Colonic mucosa (tissue), 4 donors: ENCODE data around the gene TCF23. TPM values are rescaled to one million over a fixed set of nuclear protein-coding genes. Genes with fewer than 3 reads are reported as not detected.

ENCODE experiments used
- DNase-seq: peaks from one replicate; pipeline ENCODE4 v3.0.0-alpha.2; 2020
- H3K27ac ChIP-seq: fragments of 200-600 bp; one replicate; pipeline ENCODE4 v1.8.0; 2021
- H3K27me3 ChIP-seq: fragments of 200-600 bp; one replicate; pipeline ENCODE4 v1.8.0; 2021
- H3K36me3 ChIP-seq: fragments of 200-600 bp; one replicate; pipeline ENCODE4 v1.8.0; 2021
- H3K4me1 ChIP-seq: fragments of 200-600 bp; one replicate; pipeline ENCODE4 v1.8.0; 2021; ENCODE audit warnings: mild to moderate bottlenecking
- H3K4me3 ChIP-seq: fragments of 200-600 bp; one replicate; pipeline ENCODE4 v1.8.0; 2021
- H3K9ac ChIP-seq, 2 donors: one replicate each; pipeline ENCODE4 v1.7.0; 2013; ENCODE audit warnings: control low read depth in 2 of 2, low read depth in 2 of 2, low read length in 2 of 2
- H3K9me3 ChIP-seq: fragments of 200-600 bp; one replicate; pipeline ENCODE4 v1.8.0; 2021
- CTCF ChIP-seq: fragments of 200-600 bp; IDR thresholded peaks from one replicate; pipeline ENCODE4 v1.8.0; 2022; ENCODE audit warnings: antibody characterized with exemption, mild to moderate bottlenecking
- intact Hi-C: fragments of 100-400 bp; cut with DNase I; formaldehyde crosslinking; loops from one replicate; pipeline ENCODE4 v1.14.1; 2022
- total RNA-seq, 2 donors: library from RNA; stranded (reverse); fragmentation: NEBNext Ultra II Directional in 1 of 2; extraction: Animal tissue kit (Norgen Biotek cat#: 25700) in 1 of 2; gene quantifications; one replicate each; pipeline ENCODE4 v1.2.1, GENCODE V29; 2021
- donor health status: healthy.
- donor health status: DM: no; HTN: no; CAD: no.
- donor health status: DM: no; HTN: no; CAD: no.

TCF23 gene
- total RNA-seq, 2 donors from 2014 or later: 0.05 to 0.07 TPM

GRCh38 chr2:27182346-27182745, 33.5 kb downstream of the TCF23 start:
- DNase-seq: no peak
- H3K36me3 ChIP-seq: no peaks in the 10 kb centered on the region
- no peaks in the 10 kb centered on the region for H3K9me3 ChIP-seq
- H3K4me3 ChIP-seq: no peak overlapping the region
- no peaks in the 10 kb centered on the region for H3K27me3 ChIP-seq
- H3K9ac ChIP-seq: no peak overlapping the region
- no peaks in the 10 kb centered on the region for H3K4me1 ChIP-seq
- no peak for TF ChIP-seq CTCF
- intact Hi-C loops: no loop called here
- H3K27ac ChIP-seq: no peak overlapping the region

GRCh38 chr2:27184115-27184514, 35.3 kb downstream of the TCF23 start:
- Histone ChIP-seq H3K4me1 (no peaks in the 10 kb centered on the region), H3K9me3 (no peaks in the 10 kb centered on the region), H3K9ac (no peak overlapping the region), H3K4me3 (no peak overlapping the region), H3K36me3 (no peaks in the 10 kb centered on the region), H3K27ac (peak overlapping the region; percentile 6), H3K27me3 (no peaks in the 10 kb centered on the region)
- no peak for TF ChIP-seq CTCF
- no peak for DNase-seq
- intact Hi-C loops: no loop called here

GRCh38 chr2:27185331-27186026, 36.7 kb downstream of the TCF23 start:
- no peak overlapping the region for H3K9ac ChIP-seq
- intact Hi-C loops: no loop called here
- no peak overlapping the region for H3K4me3 ChIP-seq
- no peak for DNase-seq
- TF ChIP-seq CTCF: no peak
- H3K36me3 ChIP-seq: no peaks in the 10 kb centered on the region
- no peaks in the 10 kb centered on the region for H3K9me3 ChIP-seq
- no peaks in the 10 kb centered on the region for H3K4me1 ChIP-seq
- peak overlapping the region; percentile 59 for H3K27ac ChIP-seq
- no peaks in the 10 kb centered on the region for H3K27me3 ChIP-seq

- Histone ChIP-seq H3K9ac (no peak overlapping the region), H3K27ac (no peak overlapping the region), H3K4me3 (no peak overlapping the region), H3K36me3 (no peaks in the 10 kb centered on the region), H3K27me3 (no peaks in the 10 kb centered on the region), H3K9me3 (no peaks in the 10 kb centered on the region), H3K4me1 (no peaks in the 10 kb centered on the region)
- DNase-seq: no peak
- TF ChIP-seq CTCF: no peak
- intact Hi-C loops: no loop called here
Measured at GRCh38 chr2:27186613-27187345, 38.0 kb downstream of the TCF23 start.

- Histone ChIP-seq H3K9me3 (no peaks in the 10 kb centered on the region), H3K36me3 (no peaks in the 10 kb centered on the region), H3K27me3 (no peaks in the 10 kb centered on the region), H3K9ac (no peak overlapping the region), H3K27ac (no peak overlapping the region), H3K4me3 (no peak overlapping the region), H3K4me1 (no peaks in the 10 kb centered on the region)
- intact Hi-C loops: no loop called here
- DNase-seq: no peak
- no peak for TF ChIP-seq CTCF
Measured at GRCh38 chr2:27189989-27190388, 41.2 kb downstream of the TCF23 start.
